SH-SY5Y (cell line): ENCODE data around the gene COL24A1.

Source experiments
- GATA2 ChIP-seq: IDR thresholded peaks from 2 replicates; pipeline ENCODE4 v1.6.1; 2011; ENCODE audit warnings: mild to moderate bottlenecking, low read depth, low read length
- GATA3 ChIP-seq: IDR thresholded peaks from 2 replicates; pipeline ENCODE4 v1.6.1; 2011; ENCODE audit warnings: low read depth, mild to moderate bottlenecking, low read length, moderate library complexity

GRCh38 chr1:86202552-86203340 lies 46.2 kb upstream of the COL24A1 start:
- TF ChIP-seq GATA2: no peak
- TF ChIP-seq GATA3: no peak
